ENCODE results near the gene A2M.

Gene A2M

GRCh38 chr12:9071518-9071917 is 44.2 kb downstream of the A2M start:
- DNase-seq = no peak

- no peak for DNase-seq
Observed at GRCh38 chr12:9070351-9070750, 45.4 kb downstream of the A2M start.

- no peak for DNase-seq
Observed at GRCh38 chr12:9068600-9068999, 47.1 kb downstream of the A2M start.

GRCh38 chr12:9068086-9068485 is 47.6 kb downstream of the A2M start:
- no peak for DNase-seq

- no peak for DNase-seq
Observed at GRCh38 chr12:9066755-9067423, 48.8 kb downstream of the A2M start.

- DNase-seq = no peak
Observed at GRCh38 chr12:9066183-9066623, 49.5 kb downstream of the A2M start.

GRCh38 chr12:9065607-9065856 is 50.2 kb downstream of the A2M start:
- no peak for DNase-seq

- peak in 2 of 6 experiments; percentile 18 to 20 for DNase-seq
Observed at GRCh38 chr12:9064815-9065606, 50.7 kb downstream of the A2M start.

GRCh38 chr12:9064201-9064814 is 51.4 kb downstream of the A2M start:
- peak in 5 of 6 experiments; percentile 24 to 62 (median 32) for DNase-seq

GRCh38 chr12:9052610-9053009 is 63.1 kb downstream of the A2M start:
- DNase-seq = no peak

- no peak for DNase-seq
Observed at GRCh38 chr12:9051158-9051550, 64.6 kb downstream of the A2M start.

GRCh38 chr12:9050521-9051157 is 65.1 kb downstream of the A2M start:
- no peak for DNase-seq

- DNase-seq = peak in 3 of 6 experiments; percentile 21 to 66 (median 63)
Observed at GRCh38 chr12:9049520-9050133, 66.1 kb downstream of the A2M start.

- DNase-seq = no peak
Observed at GRCh38 chr12:9048930-9049329, 66.8 kb downstream of the A2M start.

GRCh38 chr12:9047105-9047504 is 68.6 kb downstream of the A2M start:
- DNase-seq = no peak

GRCh38 chr12:9043766-9044165 is 72.0 kb downstream of the A2M start:
- DNase-seq = no peak

GRCh38 chr12:9041321-9041720 is 74.4 kb downstream of the A2M start:
- no peak for DNase-seq

GRCh38 chr12:9040484-9041186 is 75.1 kb downstream of the A2M start:
- peak in 1 of 6 experiments; percentile 4 for DNase-seq

GRCh38 chr12:9039397-9039977 is 76.2 kb downstream of the A2M start:
- DNase-seq = peak in 4 of 6 experiments; percentile 7 to 76 (median 62)

- DNase-seq = no peak
Observed at GRCh38 chr12:9037431-9037830, 78.3 kb downstream of the A2M start.

GRCh38 chr12:9036227-9036626 is 79.5 kb downstream of the A2M start:
- DNase-seq = no peak

- DNase-seq = no peak
Observed at GRCh38 chr12:9034095-9034494, 81.6 kb downstream of the A2M start.
